ENCODE measurements around the gene TMX4. TPM values are rescaled to one million over a fixed set of nuclear protein-coding genes. Genes with fewer than 3 reads are reported as not detected.
"Not testable (repeated sequence)": the region's sequence is repeated elsewhere in the genome, so short reads cannot be mapped to it uniquely, and the experiment has no call there.

Gene TMX4
- polyA plus RNA-seq, 1 experiment = 11.3 TPM

GRCh38 chr20:8033151-8033841 lies 13.7 kb upstream of the TMX4 start:
- no peak for DNase-seq (ENCODE audit: low read depth)
- POLR2A ChIA-PET = no interaction called here
- Histone ChIP-seq H3K36me3 (ENCODE audit: control insufficient read depth, insufficient read depth, low read length) (no peaks in the 10 kb centered on the region), H3K4me3 (ENCODE audit: low read depth, low read length) (no peak overlapping the region), H3K27me3 (ENCODE audit: control insufficient read depth, insufficient read depth, low read length) (peaks cover 2% of the 10 kb centered on the region)
- no peak for TF ChIP-seq CTCF (IDR thresholded peaks at IDR 0.05; ENCODE audit: insufficient read depth, low read depth, low read length)
- CTCF ChIA-PET = interaction anchor here (0.6 to 7.0 kb wide), 2 partner anchors 10 to 688 kb away, joined by 3 to 52 read pairs; no protein-coding TSS in a partner anchor

- CTCF ChIA-PET = interaction anchor here (1.0 kb wide), 1 partner anchor 11 kb away, joined by 3 read pairs; no protein-coding TSS in a partner anchor
- DNase-seq (ENCODE audit: low read depth) = no peak
- TF ChIP-seq CTCF (IDR thresholded peaks at IDR 0.05; ENCODE audit: insufficient read depth, low read depth, low read length) = no peak
- no peak overlapping the region for H3K4me3 ChIP-seq (ENCODE audit: low read depth, low read length)
- peaks cover 2% of the 10 kb centered on the region for H3K27me3 ChIP-seq (ENCODE audit: control insufficient read depth, insufficient read depth, low read length)
- POLR2A ChIA-PET = no interaction called here
- no peaks in the 10 kb centered on the region for H3K36me3 ChIP-seq (ENCODE audit: control insufficient read depth, insufficient read depth, low read length)
Observed at GRCh38 chr20:8032499-8032898, 12.9 kb upstream of the TMX4 start.

- H3K4me3 ChIP-seq (ENCODE audit: low read depth, low read length); H3K27me3 ChIP-seq (ENCODE audit: control insufficient read depth, insufficient read depth, low read length); H3K36me3 ChIP-seq (ENCODE audit: control insufficient read depth, insufficient read depth, low read length); DNase-seq (ENCODE audit: low read depth); POLR2A ChIA-PET: not testable (repeated sequence)
- CTCF ChIA-PET = interaction anchor here (1.0 to 3.5 kb wide), 2 partner anchors 12 to 690 kb away, joined by 3 to 8 read pairs; no protein-coding TSS in a partner anchor
Observed at GRCh38 chr20:8031539-8031938, 12.0 kb upstream of the TMX4 start.

GRCh38 chr20:8021541-8022269 lies 2.1 kb upstream of the TMX4 start:
- Histone ChIP-seq H3K36me3 (ENCODE audit: control insufficient read depth, insufficient read depth, low read length) (no peaks in the 10 kb centered on the region), H3K27me3 (ENCODE audit: control insufficient read depth, insufficient read depth, low read length) (no peaks in the 10 kb centered on the region), H3K4me3 (ENCODE audit: low read depth, low read length) (no peak overlapping the region)
- ChIA-PET CTCF (interaction anchor here (1.5 to 1.6 kb wide), 2 partner anchors 13 to 22 kb away, joined by 6 read pairs; no protein-coding TSS in a partner anchor), POLR2A (no interaction called here)
- TF ChIP-seq CTCF (IDR thresholded peaks at IDR 0.05; ENCODE audit: insufficient read depth, low read depth, low read length) = no peak
- DNase-seq (ENCODE audit: low read depth) = no peak

GRCh38 chr20:8020314-8021079 lies 936 bp upstream of the TMX4 start:
- no peak for DNase-seq (ENCODE audit: low read depth)

More at GRCh38 chr20:8020314-8021079, 936 bp upstream of the TMX4 start:
- POLR2A ChIA-PET = no interaction called here
- Histone ChIP-seq H3K36me3 (ENCODE audit: control insufficient read depth, insufficient read depth, low read length) (no peaks in the 10 kb centered on the region), H3K27me3 (ENCODE audit: control insufficient read depth, insufficient read depth, low read length) (no peaks in the 10 kb centered on the region), H3K4me3 (ENCODE audit: low read depth, low read length) (no peak overlapping the region)
- TF ChIP-seq CTCF (IDR thresholded peaks at IDR 0.05; ENCODE audit: insufficient read depth, low read depth, low read length) = no peak
- CTCF ChIA-PET = interaction anchor here (1.1 to 1.6 kb wide), 2 partner anchors 23 to 84 kb away, joined by 3 to 6 read pairs; no protein-coding TSS in a partner anchor
